Measurements from ENCODE around the gene MAML2.

DNA sequence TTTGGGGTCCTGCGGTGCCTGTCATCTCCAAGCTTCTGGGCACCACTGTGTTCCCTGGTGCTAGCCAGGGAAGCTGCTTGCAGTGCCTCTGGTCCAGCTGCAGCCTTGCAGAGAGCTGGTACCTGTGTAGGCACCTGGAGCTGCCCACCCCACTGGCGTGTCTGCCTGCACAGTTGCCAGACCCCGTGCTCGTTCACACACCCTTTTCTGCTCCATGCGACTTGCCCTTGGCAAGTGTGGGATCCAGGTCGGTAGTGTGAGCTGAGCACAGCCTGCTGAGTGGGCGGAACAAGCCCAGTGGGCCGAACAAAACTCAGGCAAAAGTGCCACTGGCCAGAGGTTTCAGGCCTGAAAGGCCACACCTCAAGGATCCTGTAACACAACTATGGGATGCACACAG lies 272.5 kb downstream of the MAML2 start:
- TF ChIP-seq, protein P1, sequence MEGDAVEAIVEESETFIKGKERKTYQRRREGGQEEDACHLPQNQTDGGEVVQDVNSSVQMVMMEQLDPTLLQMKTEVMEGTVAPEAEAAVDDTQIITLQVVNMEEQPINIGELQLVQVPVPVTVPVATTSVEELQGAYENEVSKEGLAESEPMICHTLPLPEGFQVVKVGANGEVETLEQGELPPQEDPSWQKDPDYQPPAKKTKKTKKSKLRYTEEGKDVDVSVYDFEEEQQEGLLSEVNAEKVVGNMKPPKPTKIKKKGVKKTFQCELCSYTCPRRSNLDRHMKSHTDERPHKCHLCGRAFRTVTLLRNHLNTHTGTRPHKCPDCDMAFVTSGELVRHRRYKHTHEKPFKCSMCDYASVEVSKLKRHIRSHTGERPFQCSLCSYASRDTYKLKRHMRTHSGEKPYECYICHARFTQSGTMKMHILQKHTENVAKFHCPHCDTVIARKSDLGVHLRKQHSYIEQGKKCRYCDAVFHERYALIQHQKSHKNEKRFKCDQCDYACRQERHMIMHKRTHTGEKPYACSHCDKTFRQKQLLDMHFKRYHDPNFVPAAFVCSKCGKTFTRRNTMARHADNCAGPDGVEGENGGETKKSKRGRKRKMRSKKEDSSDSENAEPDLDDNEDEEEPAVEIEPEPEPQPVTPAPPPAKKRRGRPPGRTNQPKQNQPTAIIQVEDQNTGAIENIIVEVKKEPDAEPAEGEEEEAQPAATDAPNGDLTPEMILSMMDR (conservative IDR thresholded peaks at IDR 0.05; ENCODE audit: low read length), result no peak
- no peak for TF ChIP-seq EZH2phosphoT487 (IDR thresholded peaks at IDR 0.05; ENCODE audit: borderline replicate concordance, low read depth, low read length)
